Myocyte (in vitro differentiated cells): Measurements from ENCODE around the gene BIN2. TPM values are rescaled to one million over a fixed set of nuclear protein-coding genes. Genes with fewer than 3 reads are reported as not detected.
A peak's percentile ranks its signal among the peaks of the same experiment; 100 is the strongest.
"Not testable (repeated sequence)": the region's sequence is repeated elsewhere in the genome, so short reads cannot be mapped to it uniquely, and the experiment has no call there.

Experiments
- DNase-seq: peaks from one replicate; pipeline ENCODE4 v3.0.0-alpha.2; 2012; ENCODE audit warnings: low read depth
- total RNA-seq: library from RNA; depleted of rRNA; stranded (reverse); fragments of >200 nt; gene quantifications from 2 replicates; pipeline ENCODE4 v1.2.3, GENCODE V29; 2014

BIN2 gene
- total RNA-seq, 1 donor from 2014 or later = not detected

GRCh38 chr12:51318057-51318806 is 5.7 kb downstream of the BIN2 start:
- DNase-seq = not testable (repeated sequence)

- no peak for DNase-seq
Measured at GRCh38 chr12:51311389-51311788, 12.6 kb downstream of the BIN2 start.

GRCh38 chr12:51307655-51308593 is 16.1 kb downstream of the BIN2 start:
- peak; percentile 23 for DNase-seq

GRCh38 chr12:51306507-51306906 is 17.5 kb downstream of the BIN2 start:
- DNase-seq = no peak

- DNase-seq = not testable (repeated sequence)
Measured at GRCh38 chr12:51300768-51301167, 23.2 kb downstream of the BIN2 start.

GRCh38 chr12:51295651-51296050 is 28.3 kb downstream of the BIN2 start:
- no peak for DNase-seq

GRCh38 chr12:51294097-51294496 is 29.9 kb downstream of the BIN2 start:
- DNase-seq = not testable (repeated sequence)

- DNase-seq = no peak
Measured at GRCh38 chr12:51293696-51294095, 30.3 kb downstream of the BIN2 start.

- DNase-seq = not testable (repeated sequence)
Measured at GRCh38 chr12:51291603-51292513, 32.1 kb downstream of the BIN2 start.

GRCh38 chr12:51285843-51286242 is 38.1 kb downstream of the BIN2 start:
- DNase-seq = no peak

- peak; percentile 5 for DNase-seq
Measured at GRCh38 chr12:51281202-51281924, 42.6 kb downstream of the BIN2 start.

- no peak for DNase-seq
Measured at GRCh38 chr12:51275088-51275487, 48.9 kb downstream of the BIN2 start.

GRCh38 chr12:51272810-51273209 is 51.2 kb downstream of the BIN2 start:
- not testable (repeated sequence) for DNase-seq

GRCh38 chr12:51270951-51271518 is 52.9 kb downstream of the BIN2 start:
- DNase-seq = peak; percentile 71

- peak; percentile 63 for DNase-seq
Measured at GRCh38 chr12:51270067-51270950, 53.7 kb downstream of the BIN2 start, which contains the start of gene SMAGP. Gene SMAGP (minus strand): TSS chr12:51270415. CDS start chr12:51269278, 1,137 bp downstream.

GRCh38 chr12:51269174-51270066 is 54.6 kb downstream of the BIN2 start:
- peak; percentile 55 for DNase-seq

GRCh38 chr12:51265024-51265423 is 59.0 kb downstream of the BIN2 start:
- no peak for DNase-seq

GRCh38 chr12:51264297-51264696 is 59.7 kb downstream of the BIN2 start:
- DNase-seq = no peak
